ENCODE results near the gene ABLIM3. TPM values are rescaled to one million over a fixed set of nuclear protein-coding genes. Genes with fewer than 3 reads are reported as not detected.

ABLIM3 gene
- total and polyA plus RNA-seq, 2 donors (not counting 3 experiments of a cell fraction or from before 2014, with no cell fraction given) = 16.7 to 42.1 TPM

DNA sequence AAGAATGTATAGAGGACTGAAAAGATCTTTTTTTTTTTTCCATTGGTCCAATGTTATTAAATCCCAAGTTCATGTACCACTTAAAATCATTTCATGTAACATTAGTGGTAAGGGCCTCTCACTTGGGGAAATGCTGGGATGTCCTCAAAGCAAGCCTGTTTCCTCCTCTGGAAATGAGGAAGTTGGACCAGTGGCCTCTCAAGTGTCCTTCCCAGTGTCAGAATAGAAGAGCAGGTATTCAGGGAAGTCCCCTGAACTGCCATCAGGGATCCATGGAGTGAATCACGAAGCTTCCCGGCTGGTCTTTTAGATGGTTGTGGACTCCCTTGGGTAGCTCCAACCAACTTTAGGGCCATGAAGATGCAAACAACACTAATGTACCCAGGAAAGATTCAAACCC lies 75.2 kb downstream of the ABLIM3 start:
- Histone ChIP-seq H3K4me3 (replicated peaks in 1 of 3; ENCODE audit: insufficient read depth in 1 of 3, low read depth in 1 of 3, low read length in 3 of 3) (no peak overlapping the region), H3K79me2 (ENCODE audit: control insufficient read depth, insufficient read depth, low read length) (no peaks in the 10 kb centered on the region), H3K36me3 (ENCODE audit: control insufficient read depth in 2 of 2, extremely low read depth in 1 of 2, insufficient read depth in 2 of 2, low read length in 2 of 2) (peaks cover 0 to 10% of the 10 kb centered on the region in 2 experiments), H2AFZ (ENCODE audit: low read depth, low read length) (no peak overlapping the region), H3K9ac (replicated peaks; ENCODE audit: extremely low read depth, insufficient read depth, low read length) (no peak overlapping the region), H3K27me3 (ENCODE audit: control insufficient read depth in 2 of 2, insufficient read depth in 2 of 2, low read length in 2 of 2) (no peaks in the 10 kb centered on the region), H3K9me1 (replicated peaks; ENCODE audit: control insufficient read depth, extremely low read depth, insufficient read depth, low read length) (no peaks in the 10 kb centered on the region), H3K9me3 (replicated peaks; ENCODE audit: control insufficient read depth, insufficient read depth, low read length) (no peaks in the 10 kb centered on the region), H3K4me2 (ENCODE audit: insufficient read depth, low read length) (no peak overlapping the region), H3K4me1 (ENCODE audit: control insufficient read depth, extremely low read depth, insufficient read depth, low read length) (peaks cover 22% of the 10 kb centered on the region), H4K20me1 (replicated peaks; ENCODE audit: control insufficient read depth, extremely low read depth, insufficient read depth, low read length) (no peaks in the 10 kb centered on the region), H3K27ac (ENCODE audit: insufficient read depth, low read depth, low read length) (no peak overlapping the region)
- TF ChIP-seq, protein P1, sequence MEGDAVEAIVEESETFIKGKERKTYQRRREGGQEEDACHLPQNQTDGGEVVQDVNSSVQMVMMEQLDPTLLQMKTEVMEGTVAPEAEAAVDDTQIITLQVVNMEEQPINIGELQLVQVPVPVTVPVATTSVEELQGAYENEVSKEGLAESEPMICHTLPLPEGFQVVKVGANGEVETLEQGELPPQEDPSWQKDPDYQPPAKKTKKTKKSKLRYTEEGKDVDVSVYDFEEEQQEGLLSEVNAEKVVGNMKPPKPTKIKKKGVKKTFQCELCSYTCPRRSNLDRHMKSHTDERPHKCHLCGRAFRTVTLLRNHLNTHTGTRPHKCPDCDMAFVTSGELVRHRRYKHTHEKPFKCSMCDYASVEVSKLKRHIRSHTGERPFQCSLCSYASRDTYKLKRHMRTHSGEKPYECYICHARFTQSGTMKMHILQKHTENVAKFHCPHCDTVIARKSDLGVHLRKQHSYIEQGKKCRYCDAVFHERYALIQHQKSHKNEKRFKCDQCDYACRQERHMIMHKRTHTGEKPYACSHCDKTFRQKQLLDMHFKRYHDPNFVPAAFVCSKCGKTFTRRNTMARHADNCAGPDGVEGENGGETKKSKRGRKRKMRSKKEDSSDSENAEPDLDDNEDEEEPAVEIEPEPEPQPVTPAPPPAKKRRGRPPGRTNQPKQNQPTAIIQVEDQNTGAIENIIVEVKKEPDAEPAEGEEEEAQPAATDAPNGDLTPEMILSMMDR (IDR thresholded peaks at IDR 0.05; ENCODE audit: extremely low read depth in 1 of 2, insufficient read depth in 1 of 2, low read depth in 1 of 2, low read length in 2 of 2) = no peak
- no peak for TF ChIP-seq MYC (IDR thresholded peaks at IDR 0.05; ENCODE audit: low read depth, low read length)
- TF ChIP-seq GATA2 (IDR thresholded peaks at IDR 0.05; ENCODE audit: insufficient read depth, insufficient read length, low read depth, low read length) = no peak
- no peak for TF ChIP-seq POLR2AphosphoS5 (IDR thresholded peaks at IDR 0.05; ENCODE audit: insufficient read depth, low read depth, low read length)
- TF ChIP-seq FOS (IDR thresholded peaks at IDR 0.05; ENCODE audit: borderline replicate concordance, insufficient read depth, low read length) = no peak
- TF ChIP-seq EZH2 (IDR thresholded peaks at IDR 0.05; ENCODE audit: borderline replicate concordance, low read depth, low read length, severe bottlenecking) = no peak
- TF ChIP-seq JUN (IDR thresholded peaks at IDR 0.05; ENCODE audit: borderline replicate concordance, insufficient read depth, insufficient read length, low read depth) = no peak
- no peak for TF ChIP-seq POLR2A (IDR thresholded peaks at IDR 0.05; ENCODE audit: low read depth, low read length)
- TF ChIP-seq, protein P2, sequence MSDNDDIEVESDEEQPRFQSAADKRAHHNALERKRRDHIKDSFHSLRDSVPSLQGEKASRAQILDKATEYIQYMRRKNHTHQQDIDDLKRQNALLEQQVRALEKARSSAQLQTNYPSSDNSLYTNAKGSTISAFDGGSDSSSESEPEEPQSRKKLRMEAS (IDR thresholded peaks at IDR 0.05; ENCODE audit: insufficient read depth, insufficient read length) = no peak
- FAIRE-seq = peak; percentile 46
- DNase-seq (ENCODE audit: low read depth, low spot score) = no peak
- CTCF ChIA-PET = interaction anchor here (1.0 to 1.4 kb wide), 3 partner anchors 12 to 75 kb away, joined by 3 to 9 read pairs (median 5); partner anchors contain the start of gene ABLIM3
- intact Hi-C loops (cut with micrococcal nuclease) = no loop called here
- POLR2A ChIA-PET = no interaction called here
- dilution Hi-C loops (cut with MboI; ENCODE audit: extremely low pct_ligation_motif_present, low sequenced_read_pairs) = no loop called here
- BruUV-seq (replicated peaks) = no TSS peak
